ENCODE data around the gene TMEM108. TPM values are rescaled to one million over a fixed set of nuclear protein-coding genes. Genes with fewer than 3 reads are reported as not detected.

Gene TMEM108
- total and polyA plus RNA-seq, 10 of the 15 experiments (the other 5 are each of a cell fraction or from before 2014, with no cell fraction given) = 0.02 to 0.58 (median 0.12) TPM; not detected in 5

DNA sequence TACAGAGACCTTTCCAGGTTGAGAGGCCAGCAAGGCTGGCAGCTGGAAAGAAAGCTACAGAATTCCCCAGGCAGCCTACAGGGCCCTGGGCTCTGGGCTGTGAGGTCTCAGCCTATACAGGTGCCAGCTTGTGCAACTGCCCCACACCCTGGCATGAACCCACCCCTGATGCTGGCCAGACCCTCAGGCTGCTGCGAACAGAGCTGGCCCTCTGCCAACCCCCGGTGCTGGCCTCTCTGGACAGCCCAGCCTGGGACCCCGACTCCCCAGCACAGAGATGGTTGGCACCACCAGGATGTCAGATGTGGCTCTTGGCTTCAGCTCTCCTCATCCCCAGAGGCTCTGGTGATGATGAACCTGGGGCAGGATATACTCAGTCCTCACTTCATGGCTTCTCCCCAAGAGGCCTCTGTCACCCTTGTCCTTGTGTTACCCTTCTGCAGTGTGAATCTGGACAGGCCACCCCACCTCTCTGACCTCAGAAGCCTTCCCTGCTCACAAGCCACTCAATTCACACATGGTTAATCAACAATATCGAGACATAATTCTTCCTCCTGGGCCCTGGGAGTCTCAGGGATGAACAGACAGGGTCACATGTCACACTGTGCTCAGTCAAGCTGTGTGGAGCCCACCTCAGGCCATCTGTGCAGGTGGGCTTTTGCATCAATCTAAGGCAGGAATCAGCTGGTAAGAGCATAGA is 350.7 kb downstream of the TMEM108 start:
- H3K4me2 ChIP-seq (ENCODE audit: control insufficient read depth, insufficient read depth) = no peak overlapping the region
- no peak overlapping the region for H3K27ac ChIP-seq (ENCODE audit: control insufficient read depth, insufficient read depth)
- intact Hi-C loops (cut with micrococcal nuclease; ENCODE audit: unreplicated experiment) (no loop called here), in situ Hi-C loops (cut with MboI) (loop anchor here (5.0 to 25.0 kb wide), 2 partner anchors 347 to 852 kb away; no protein-coding TSS in a partner anchor)
- no peak overlapping the region for H2AFZ ChIP-seq (ENCODE audit: control insufficient read depth, low read depth, low read length)
- no peaks in the 10 kb centered on the region for H4K20me1 ChIP-seq (ENCODE audit: control insufficient read depth, insufficient read depth)
- ChIA-PET RAD21 (ENCODE audit: unreplicated experiment) (interaction anchor here (2.1 kb wide), 1 partner anchor 658 kb away, joined by 4 read pairs; no protein-coding TSS in a partner anchor), POLR2A (interaction anchor here (0.6 to 0.7 kb wide), 2 partner anchors 12 to 71 kb away, joined by 3 to 4 read pairs; no protein-coding TSS in a partner anchor), SMC1A (ENCODE audit: uncharacterized antibody, unreplicated experiment) (interaction anchor here (0.7 to 1.6 kb wide), 4 partner anchors 16 to 190 kb away, joined by 3 to 4 read pairs (median 3); no protein-coding TSS in a partner anchor), CTCF (interaction anchor here (0.8 to 2.2 kb wide), 6 partner anchors 36 to 662 kb away, joined by 3 to 6 read pairs (median 5); no protein-coding TSS in a partner anchor)
- no peak overlapping the region for H3K4me3 ChIP-seq
- no peaks in the 10 kb centered on the region for H3K4me1 ChIP-seq (ENCODE audit: control insufficient read depth, insufficient read depth, low read length)
- TF ChIP-seq PAX5 (IDR thresholded peaks at IDR 0.05; ENCODE audit: borderline replicate concordance, low read depth, low read length) = no peak
- no peak for TF ChIP-seq EZH2 (IDR thresholded peaks at IDR 0.05; ENCODE audit: borderline replicate concordance, control insufficient read depth, low read depth, low read length)
- no peak for TF ChIP-seq RCOR1 (conservative IDR thresholded peaks at IDR 0.05; ENCODE audit: low read depth, low read length)
- TF ChIP-seq IRF4 (IDR thresholded peaks at IDR 0.05; ENCODE audit: low read depth, low read length) = no peak
- TF ChIP-seq FOS (IDR thresholded peaks at IDR 0.05; ENCODE audit: borderline replicate concordance, extremely low read depth, insufficient read length) = no peak
- TF ChIP-seq HDAC6 (IDR thresholded peaks at IDR 0.05; ENCODE audit: unreplicated experiment) = no peak
- no peak for TF ChIP-seq HDAC2 (IDR thresholded peaks at IDR 0.05)
- no peak for TF ChIP-seq PML (IDR thresholded peaks at IDR 0.05; ENCODE audit: low read length)
- TF ChIP-seq, protein P1, sequence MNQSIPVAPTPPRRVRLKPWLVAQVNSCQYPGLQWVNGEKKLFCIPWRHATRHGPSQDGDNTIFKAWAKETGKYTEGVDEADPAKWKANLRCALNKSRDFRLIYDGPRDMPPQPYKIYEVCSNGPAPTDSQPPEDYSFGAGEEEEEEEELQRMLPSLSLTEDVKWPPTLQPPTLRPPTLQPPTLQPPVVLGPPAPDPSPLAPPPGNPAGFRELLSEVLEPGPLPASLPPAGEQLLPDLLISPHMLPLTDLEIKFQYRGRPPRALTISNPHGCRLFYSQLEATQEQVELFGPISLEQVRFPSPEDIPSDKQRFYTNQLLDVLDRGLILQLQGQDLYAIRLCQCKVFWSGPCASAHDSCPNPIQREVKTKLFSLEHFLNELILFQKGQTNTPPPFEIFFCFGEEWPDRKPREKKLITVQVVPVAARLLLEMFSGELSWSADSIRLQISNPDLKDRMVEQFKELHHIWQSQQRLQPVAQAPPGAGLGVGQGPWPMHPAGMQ (IDR thresholded peaks at IDR 0.05; ENCODE audit: borderline replicate concordance) = no peak
- no peaks in the 10 kb centered on the region for H3K9me3 ChIP-seq (replicated peaks; ENCODE audit: control insufficient read depth, insufficient read depth, low read length)
- no peak for FAIRE-seq
- H3K36me3 ChIP-seq (ENCODE audit: control insufficient read depth in 2 of 2, insufficient read depth in 2 of 2, low read length in 1 of 2) = no peaks in the 10 kb centered on the region
- no peak for ATAC-seq
- H3K9ac ChIP-seq (ENCODE audit: control insufficient read depth, insufficient read depth, low read length) = no peak overlapping the region
- no TSS peak for BruUV-seq (replicated peaks)
- DNase-seq (ENCODE audit: low read depth, low spot score) = no peak
- H3K27me3 ChIP-seq (replicated peaks in 1 of 2; ENCODE audit: control insufficient read depth in 2 of 2, insufficient read depth in 2 of 2, low read length in 1 of 2) = no peaks in the 10 kb centered on the region; a peak in 1 of 4 replicates
- H3K79me2 ChIP-seq (ENCODE audit: control insufficient read depth, insufficient read depth, low read length) = no peaks in the 10 kb centered on the region
- WGBS (ENCODE audit: insufficient coverage, insufficient replicate concordance, low lambda C conversion rate, missing lambda C conversion rate) = 40% methylated on average over 4 of the region's 4 CpGs

Data from GM12878 (cell line).